ENCODE data around the gene MTARC2. TPM values are rescaled to one million over a fixed set of nuclear protein-coding genes. Genes with fewer than 3 reads are reported as not detected.
"Not testable (repeated sequence)": the region's sequence is repeated elsewhere in the genome, so short reads cannot be mapped to it uniquely, and the experiment has no call there.

The MTARC2 gene
- polyA plus RNA-seq, 1 of the 3 experiments (the other 2 are of a cell fraction): 6.1 TPM

DNA sequence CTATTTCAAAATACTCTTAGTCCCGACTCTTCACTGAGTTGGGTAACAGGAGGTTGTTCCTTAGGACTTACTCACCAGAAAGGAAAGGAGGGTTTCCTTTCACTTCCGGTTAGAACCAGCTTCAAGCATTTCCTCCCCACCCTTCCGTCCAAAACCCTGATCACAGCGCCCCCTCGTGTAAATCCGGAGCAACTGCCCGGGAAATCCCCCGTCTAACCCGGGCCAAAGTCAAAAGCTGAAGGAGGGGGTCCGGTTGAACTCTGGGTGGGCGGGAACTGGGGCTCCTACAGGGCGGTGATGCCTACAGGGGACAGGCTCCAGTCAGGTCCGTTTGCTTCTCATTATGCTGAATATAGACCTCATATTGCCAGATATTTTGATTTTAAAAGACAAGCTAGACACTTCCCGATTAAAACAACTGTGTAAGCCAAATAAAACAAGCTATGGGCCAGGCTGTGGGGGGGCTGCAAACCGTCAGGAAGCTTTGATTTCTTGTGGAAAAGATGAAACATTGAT lies 15.0 kb upstream of the MTARC2 start (continued):
- TF ChIP-seq MEF2A (IDR thresholded peaks at IDR 0.05; ENCODE audit: borderline replicate concordance, low read depth): no peak
- peak; percentile 69 for TF ChIP-seq SMC3 (IDR thresholded peaks at IDR 0.05; ENCODE audit: low read depth, low read length)
- TF ChIP-seq, protein P1, sequence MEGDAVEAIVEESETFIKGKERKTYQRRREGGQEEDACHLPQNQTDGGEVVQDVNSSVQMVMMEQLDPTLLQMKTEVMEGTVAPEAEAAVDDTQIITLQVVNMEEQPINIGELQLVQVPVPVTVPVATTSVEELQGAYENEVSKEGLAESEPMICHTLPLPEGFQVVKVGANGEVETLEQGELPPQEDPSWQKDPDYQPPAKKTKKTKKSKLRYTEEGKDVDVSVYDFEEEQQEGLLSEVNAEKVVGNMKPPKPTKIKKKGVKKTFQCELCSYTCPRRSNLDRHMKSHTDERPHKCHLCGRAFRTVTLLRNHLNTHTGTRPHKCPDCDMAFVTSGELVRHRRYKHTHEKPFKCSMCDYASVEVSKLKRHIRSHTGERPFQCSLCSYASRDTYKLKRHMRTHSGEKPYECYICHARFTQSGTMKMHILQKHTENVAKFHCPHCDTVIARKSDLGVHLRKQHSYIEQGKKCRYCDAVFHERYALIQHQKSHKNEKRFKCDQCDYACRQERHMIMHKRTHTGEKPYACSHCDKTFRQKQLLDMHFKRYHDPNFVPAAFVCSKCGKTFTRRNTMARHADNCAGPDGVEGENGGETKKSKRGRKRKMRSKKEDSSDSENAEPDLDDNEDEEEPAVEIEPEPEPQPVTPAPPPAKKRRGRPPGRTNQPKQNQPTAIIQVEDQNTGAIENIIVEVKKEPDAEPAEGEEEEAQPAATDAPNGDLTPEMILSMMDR (IDR thresholded peaks at IDR 0.05): peak; percentile 85
- TF ChIP-seq, protein P2, sequence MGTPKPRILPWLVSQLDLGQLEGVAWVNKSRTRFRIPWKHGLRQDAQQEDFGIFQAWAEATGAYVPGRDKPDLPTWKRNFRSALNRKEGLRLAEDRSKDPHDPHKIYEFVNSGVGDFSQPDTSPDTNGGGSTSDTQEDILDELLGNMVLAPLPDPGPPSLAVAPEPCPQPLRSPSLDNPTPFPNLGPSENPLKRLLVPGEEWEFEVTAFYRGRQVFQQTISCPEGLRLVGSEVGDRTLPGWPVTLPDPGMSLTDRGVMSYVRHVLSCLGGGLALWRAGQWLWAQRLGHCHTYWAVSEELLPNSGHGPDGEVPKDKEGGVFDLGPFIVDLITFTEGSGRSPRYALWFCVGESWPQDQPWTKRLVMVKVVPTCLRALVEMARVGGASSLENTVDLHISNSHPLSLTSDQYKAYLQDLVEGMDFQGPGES (IDR thresholded peaks at IDR 0.05; ENCODE audit: low read depth, low read length): no peak
- no peak for TF ChIP-seq SIN3A (IDR thresholded peaks at IDR 0.05; ENCODE audit: borderline replicate concordance, low read depth, low read length)
- TF ChIP-seq JUND (IDR thresholded peaks at IDR 0.05): no peak
- no peak for TF ChIP-seq FOXM1 (IDR thresholded peaks at IDR 0.05; ENCODE audit: low read depth)

DNA sequence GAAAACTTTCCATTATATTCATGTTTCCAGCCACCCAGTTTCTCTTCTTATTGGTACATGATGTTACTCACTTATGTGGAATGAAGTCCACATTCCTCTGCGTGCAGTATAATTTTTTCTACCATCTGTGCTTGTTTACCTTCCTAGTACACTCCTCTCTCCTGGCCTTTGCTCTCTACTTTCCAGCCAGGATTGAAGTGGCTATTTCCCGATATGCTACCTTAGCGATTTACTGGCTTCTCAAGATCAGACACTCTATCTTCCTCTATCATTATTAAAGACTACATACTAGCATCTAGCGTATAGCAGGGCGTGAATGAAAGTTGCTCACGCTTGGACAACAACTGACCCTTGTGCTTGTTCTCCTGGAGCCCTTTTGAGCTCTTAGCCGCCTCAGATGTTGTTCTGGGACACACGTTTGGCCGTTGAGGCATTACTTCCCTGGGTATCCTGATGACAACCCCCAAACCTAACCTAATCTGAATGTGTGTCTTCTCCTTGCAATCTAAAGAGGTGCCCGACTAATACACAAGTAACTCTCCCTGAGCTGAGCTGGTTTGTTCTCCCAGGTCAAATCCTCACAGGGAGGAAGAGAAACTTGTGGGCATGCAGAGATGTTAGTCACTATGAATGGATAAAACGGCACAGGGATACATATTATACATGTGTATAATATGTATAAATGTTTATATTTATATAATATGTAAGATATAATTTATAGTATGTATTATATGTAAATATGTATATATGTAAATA lies 13.4 kb upstream of the MTARC2 start:
- 70% methylated on average over 11 of the region's 11 CpGs for WGBS (ENCODE audit: low lambda C conversion rate)
- peak overlapping the region; percentile 93 for H2AFZ ChIP-seq (ENCODE audit: low read depth)
- no peak for DNase-seq
- no peaks in the 10 kb centered on the region for H4K20me1 ChIP-seq (ENCODE audit: insufficient read depth)
- H3K27me3 ChIP-seq (ENCODE audit: insufficient read depth): no peaks in the 10 kb centered on the region
- no peaks in the 10 kb centered on the region for H3K9me2 ChIP-seq
- no peaks in the 10 kb centered on the region for H3K79me2 ChIP-seq (ENCODE audit: insufficient read depth)
- no peak overlapping the region for H3K4me2 ChIP-seq
- H3K27ac ChIP-seq (ENCODE audit: low read depth in 2 of 2, low read length in 1 of 2): peak overlapping the region; percentile 43 to 68; a peak in 3 of 4 replicates
- POLR2A ChIA-PET: no interaction called here
- H3K36me3 ChIP-seq (replicated peaks in 1 of 2; ENCODE audit: control insufficient read depth in 1 of 2, insufficient read depth in 2 of 2, low read length in 1 of 2): no peaks in the 10 kb centered on the region
- H3K4me3 ChIP-seq (ENCODE audit: low read depth in 2 of 2, low read length in 1 of 2): no peak overlapping the region
- CTCF ChIA-PET: interaction anchor here (1.1 to 2.8 kb wide), 10 partner anchors 8 to 545 kb away, joined by 4 to 25 read pairs (median 6); no protein-coding TSS in a partner anchor
- peaks cover 13% of the 10 kb centered on the region for H3F3A ChIP-seq (replicated peaks; ENCODE audit: insufficient read depth)
- H3K9ac ChIP-seq: no peak overlapping the region
- no peaks in the 10 kb centered on the region for H3K9me3 ChIP-seq
- TF ChIP-seq, protein P3, sequence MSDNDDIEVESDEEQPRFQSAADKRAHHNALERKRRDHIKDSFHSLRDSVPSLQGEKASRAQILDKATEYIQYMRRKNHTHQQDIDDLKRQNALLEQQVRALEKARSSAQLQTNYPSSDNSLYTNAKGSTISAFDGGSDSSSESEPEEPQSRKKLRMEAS (IDR thresholded peaks at IDR 0.05; ENCODE audit: low read depth): no peak
- TF ChIP-seq TCF12 (IDR thresholded peaks at IDR 0.05) (peak; percentile 47; the same call in 1 of the 2 replicates), TEAD4 (IDR thresholded peaks at IDR 0.05; ENCODE audit: borderline replicate concordance, insufficient read depth) (peak; percentile 54; the same call in 1 of the 2 replicates), JUND (IDR thresholded peaks at IDR 0.05) (peak; percentile 55)
- peaks cover 5 to 15% of the 10 kb centered on the region in 2 experiments; a peak in 3 of 4 replicates for H3K4me1 ChIP-seq (ENCODE audit: control insufficient read depth in 1 of 2, insufficient read depth in 2 of 2, low read depth in 1 of 2, low read length in 1 of 2)

DNA sequence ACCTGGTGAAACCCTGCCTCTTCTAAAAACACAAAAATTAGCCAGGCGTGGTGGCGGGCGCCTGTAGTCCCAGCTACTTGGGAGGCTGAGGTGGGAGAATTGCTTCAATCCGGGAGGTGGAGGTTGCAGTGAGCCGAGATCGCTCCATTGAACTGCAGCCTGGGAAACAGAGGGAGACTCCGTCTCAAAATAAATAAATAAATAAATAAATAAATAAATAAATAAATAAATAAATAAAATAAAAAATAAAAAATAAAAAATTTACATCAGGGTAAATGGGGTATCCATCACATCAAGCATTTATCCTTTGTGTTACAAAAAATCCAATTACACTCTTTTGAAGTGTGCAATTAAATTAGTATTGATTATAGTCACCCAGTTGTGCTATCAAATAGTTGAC lies 11.8 kb upstream of the MTARC2 start:
- over 99% methylated on average over 7 of the region's 7 CpGs for WGBS (ENCODE audit: low lambda C conversion rate)
- CTCF ChIA-PET; H3K79me2 ChIP-seq (ENCODE audit: insufficient read depth); POLR2A ChIA-PET; H2AFZ ChIP-seq (ENCODE audit: low read depth); H3K27ac ChIP-seq (ENCODE audit: low read depth in 2 of 2, low read length in 1 of 2); H3K4me3 ChIP-seq (ENCODE audit: low read depth in 2 of 2, low read length in 1 of 2); H3K9me2 ChIP-seq; H3K9ac ChIP-seq; H4K20me1 ChIP-seq (ENCODE audit: insufficient read depth); H3K9me3 ChIP-seq; DNase-seq; H3K27me3 ChIP-seq (ENCODE audit: insufficient read depth); H3K4me2 ChIP-seq; H3K36me3 ChIP-seq (replicated peaks in 1 of 2; ENCODE audit: control insufficient read depth in 1 of 2, insufficient read depth in 2 of 2, low read length in 1 of 2): not testable (repeated sequence)
- Histone ChIP-seq H3K4me1 (ENCODE audit: control insufficient read depth in 1 of 2, insufficient read depth in 2 of 2, low read depth in 1 of 2, low read length in 1 of 2) (peaks cover 5 to 15% of the 10 kb centered on the region in 2 experiments; a peak in 3 of 4 replicates), H3F3A (replicated peaks; ENCODE audit: insufficient read depth) (peaks cover 13% of the 10 kb centered on the region)
